Stomach (tissue), 9 donors: ENCODE data around the gene OR52L1. TPM values are rescaled to one million over a fixed set of nuclear protein-coding genes. Genes with fewer than 3 reads are reported as not detected.

Experiments
- DNase-seq, 2 donors: peaks; one replicate each; pipeline versions ENCODE4 v3.0.0 to v3.0.0-alpha.2; 2013 to 2019
- H3K27ac ChIP-seq, 5 donors: fragments of 200-600 bp in 4 of 5; sonication (generic) in 4 of 5; one replicate each; pipeline ENCODE4 v1.5.1; 2013 to 2019; ENCODE audit warnings: mild to moderate bottlenecking in 1 of 5, moderate library complexity in 1 of 5
- H3K27me3 ChIP-seq, 3 donors: fragments of 200-600 bp; sonication (generic); one replicate each; pipeline ENCODE4 v1.5.1; 2017 to 2019; ENCODE audit warnings: mixed run types in 1 of 3
- H3K36me3 ChIP-seq, 4 donors: fragments of 200-600 bp; sonication (generic); 1 replicate in 3 of 4; 2 replicates in 1 of 4; pipeline ENCODE4 v1.5.1; 2016 to 2019
- H3K4me1 ChIP-seq, 4 donors: fragments of 200-600 bp; sonication (generic); one replicate each; pipeline ENCODE4 v1.5.1; 2016 to 2019
- H3K4me3 ChIP-seq, 4 donors: fragments of 200-600 bp; sonication (generic) in 3 of 4; one replicate each; pipeline ENCODE4 v1.5.1; 2016 to 2019; ENCODE audit warnings: mild to moderate bottlenecking in 1 of 4
- H3K9me3 ChIP-seq, 4 donors: fragments of 200-600 bp; sonication (generic); one replicate each; pipeline ENCODE4 v1.5.1; 2016 to 2019
- CTCF ChIP-seq, 7 experiments: fragments of 450-650 bp in 4 of 7; fragments of 200-600 bp in 3 of 7; sonication (generic) in 3 of 7; IDR thresholded peaks; one replicate each; pipeline ENCODE4 v1.5.1; 2016 to 2019; ENCODE audit warnings: antibody characterized with exemption in 7 of 7, control low read depth in 2 of 7, mild to moderate bottlenecking in 1 of 7
- EP300 ChIP-seq: sonication (generic); formaldehyde crosslinking; IDR thresholded peaks from one replicate; pipeline ENCODE4 v1.6.1; 2017; ENCODE audit warnings: antibody characterized with exemption
- POLR2A ChIP-seq, 4 donors: fragments of 450-650 bp; IDR thresholded peaks; one replicate each; pipeline ENCODE4 v1.6.1; 2016; ENCODE audit warnings: antibody characterized with exemption in 4 of 4, control low read depth in 2 of 4, mild to moderate bottlenecking in 1 of 4, moderate library complexity in 1 of 4
- POLR2AphosphoS5 ChIP-seq, 3 donors: sonication (generic); formaldehyde crosslinking; IDR thresholded peaks; one replicate each; pipeline ENCODE4 v1.6.1; 2016; ENCODE audit warnings: antibody characterized with exemption in 3 of 3
- WGBS, 5 donors: extraction: QIAGEN DNeasy Blood & Tissue Kit in 3 of 5; methylation state at CpG; one replicate each; pipeline versions ENCODE4 v1.1.5 to v1.1.7; 2013 to 2018; 5-methylcytosine and 5-hydroxymethylcytosine counted together
- intact Hi-C: fragments of 100-400 bp; cut with DNase I; formaldehyde crosslinking; loops from one replicate; pipeline ENCODE4 v1.15.1; 2023; ENCODE audit warnings: low total_unique reads
- polyA plus RNA-seq, 3 donors: library from polyadenylated mRNA; stranded (reverse); fragments of 200-250 nt; gene quantifications; one replicate each; pipeline ENCODE4 v1.2.3, GENCODE V29; 2013
- total RNA-seq, 5 donors: library from RNA; depleted of rRNA; stranded (reverse); fragments of >200 nt; gene quantifications; one replicate each; pipeline versions ENCODE4 v1.1.0 to v1.2.3, GENCODE V29; 2014 to 2016
- donor health status: healthy with polysubstance abuse.
- donor health status: Bipolar disorder and iron deficiency.
- donor health status: healthy.

Gene OR52L1
- total and polyA plus RNA-seq, 8 donors = not detected

DNA sequence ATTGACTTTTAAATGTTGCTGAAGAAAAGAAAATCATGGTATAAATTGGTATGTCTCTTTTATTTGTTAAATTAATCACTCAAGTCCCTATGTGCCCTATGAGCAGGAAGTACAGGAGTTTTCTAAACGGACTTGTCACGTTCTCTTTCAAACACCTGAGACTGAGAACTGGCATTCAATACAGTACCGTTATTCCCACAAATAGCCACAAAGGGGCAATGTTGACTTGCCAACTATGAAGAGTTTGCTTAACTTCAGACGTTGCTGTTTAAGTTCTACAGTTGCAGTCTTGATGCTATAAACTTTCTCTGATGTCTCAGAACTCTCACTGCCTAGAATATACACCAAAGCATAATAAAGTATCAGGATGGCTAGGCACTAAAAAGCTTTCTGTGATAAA lies 36.2 kb upstream of the OR52L1 start:
- Histone ChIP-seq H3K4me1 (peaks cover 0 to 7% (median 0%) of the 10 kb centered on the region in 4 donors), H3K4me3 (no peak overlapping the region), H3K27me3 (no peaks in the 10 kb centered on the region), H3K9me3 (no peaks in the 10 kb centered on the region), H3K27ac (no peak overlapping the region), H3K36me3 (no peaks in the 10 kb centered on the region)
- TF ChIP-seq EP300 (no peak), POLR2AphosphoS5 (IDR thresholded peaks at IDR 0.05) (no peak), CTCF (IDR thresholded peaks at IDR 0.05) (peak in 4 of 7 experiments; percentile 14 to 69 (median 29)), POLR2A (IDR thresholded peaks at IDR 0.05) (no peak)
- DNase-seq = peak in 1 of 2 donors; percentile 79
- WGBS, 5 donors = 0 to 2% (median 1%) methylated on average over 4 of the region's 4 CpGs
- intact Hi-C loops = loop anchor here (5.0 kb wide), 1 partner anchor 339 kb away; no protein-coding TSS in a partner anchor

- no peak for DNase-seq
- TF ChIP-seq POLR2A (IDR thresholded peaks at IDR 0.05) (no peak), POLR2AphosphoS5 (IDR thresholded peaks at IDR 0.05) (no peak), CTCF (IDR thresholded peaks at IDR 0.05) (no peak), EP300 (no peak)
- H3K27me3 ChIP-seq = peaks cover 0 to 17% (median 0%) of the 10 kb centered on the region in 3 donors
- H3K4me1 ChIP-seq = no peaks in the 10 kb centered on the region
- 75 to 100% (median 88%) methylated on average over 2 to 3 of the region's 3 CpGs for WGBS, 5 donors
- H3K4me3 ChIP-seq = no peak overlapping the region
- no peaks in the 10 kb centered on the region for H3K36me3 ChIP-seq
- intact Hi-C loops = no loop called here
- H3K9me3 ChIP-seq = peaks cover 0 to 6% (median 0%) of the 10 kb centered on the region in 4 donors
- no peak overlapping the region for H3K27ac ChIP-seq
Measured at GRCh38 chr11:6013042-6013441, 26.3 kb upstream of the OR52L1 start.

GRCh38 chr11:6012035-6012668 lies 25.4 kb upstream of the OR52L1 start:
- Histone ChIP-seq H3K4me3 (no peak overlapping the region), H3K27ac (no peak overlapping the region), H3K4me1 (no peaks in the 10 kb centered on the region), H3K9me3 (peaks cover 0 to 5% (median 0%) of the 10 kb centered on the region in 4 donors), H3K27me3 (peaks cover 0 to 17% (median 0%) of the 10 kb centered on the region in 3 donors), H3K36me3 (no peaks in the 10 kb centered on the region)
- DNase-seq = no peak
- TF ChIP-seq EP300 (no peak), POLR2A (IDR thresholded peaks at IDR 0.05) (no peak), POLR2AphosphoS5 (IDR thresholded peaks at IDR 0.05) (no peak), CTCF (IDR thresholded peaks at IDR 0.05) (no peak)
- intact Hi-C loops = no loop called here
- 69 to 82% (median 77%) methylated on average over 3 to 4 of the region's 4 CpGs for WGBS, 5 donors

DNA sequence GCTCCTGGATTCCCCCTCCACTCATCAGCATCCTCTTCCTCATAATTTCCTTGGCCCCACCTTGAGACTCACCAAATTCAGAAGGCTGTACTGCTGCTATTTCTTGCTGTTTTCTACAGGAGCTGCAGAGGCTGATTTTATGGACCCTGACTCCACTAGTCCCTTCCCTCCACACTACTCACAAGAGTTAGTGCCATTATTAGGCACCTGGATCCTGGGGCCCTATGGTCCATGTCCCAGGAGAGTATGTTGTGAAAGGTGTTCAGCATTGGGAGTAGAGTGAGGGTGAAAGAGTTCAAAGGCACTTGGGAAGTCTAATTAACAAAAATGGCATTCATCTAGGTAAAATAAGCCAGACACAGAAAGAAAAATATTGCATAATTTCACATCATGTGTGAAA lies 20.1 kb upstream of the OR52L1 start, which contains the start of gene OR56A4:
Gene OR56A4, minus strand, starts transcription at position 101 of the 400 bp plus-strand sequence. CDS start 3,954 bp downstream, outside the sequence.
- no peak for DNase-seq
- H3K9me3 ChIP-seq = no peaks in the 10 kb centered on the region
- no peaks in the 10 kb centered on the region for H3K27me3 ChIP-seq
- H3K36me3 ChIP-seq = no peaks in the 10 kb centered on the region
- H3K4me3 ChIP-seq = no peak within 1 kb of the TSS
- H3K27ac ChIP-seq = no peak within 1 kb of the TSS
- intact Hi-C loops = no loop called here
- TF ChIP-seq POLR2AphosphoS5 (IDR thresholded peaks at IDR 0.05) = no peak
- TF ChIP-seq CTCF (IDR thresholded peaks at IDR 0.05) = no peak
- no peak for TF ChIP-seq POLR2A (IDR thresholded peaks at IDR 0.05)
- no peak for TF ChIP-seq EP300
- H3K4me1 ChIP-seq = no peaks in the 10 kb centered on the region
